Measurements from ENCODE around the gene FAM210B. TPM values are rescaled to one million over a fixed set of nuclear protein-coding genes. Genes with fewer than 3 reads are reported as not detected.

FAM210B gene
- total RNA-seq, 1 donor from 2014 or later, result 36.4 TPM

DNA sequence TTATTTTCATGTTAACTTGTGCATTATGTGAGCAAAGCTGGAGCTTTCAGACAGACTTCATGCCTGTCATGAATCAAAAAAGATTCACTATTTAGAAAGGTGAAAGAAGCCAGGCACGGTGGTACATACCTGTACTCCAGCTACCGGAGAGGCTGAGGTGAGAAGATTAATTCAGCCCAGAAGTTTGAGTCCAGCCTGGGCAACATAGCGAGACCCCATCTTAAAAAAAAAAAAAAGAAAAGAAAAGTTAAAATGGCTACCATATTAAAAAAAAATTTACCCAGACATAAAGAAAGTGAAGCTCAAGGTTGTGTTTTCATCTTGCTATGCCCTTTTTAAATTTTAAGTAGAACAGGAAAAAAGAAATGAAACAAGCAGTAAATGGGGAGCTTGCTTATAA is 54.2 kb downstream of the FAM210B start:
- TF ChIP-seq CTCF (IDR thresholded peaks at IDR 0.05), result no peak
- Histone ChIP-seq H3K27ac (peak overlapping the region; percentile 85), H3K9me3 (no peaks in the 10 kb centered on the region), H3K4me1 (peaks cover 41% of the 10 kb centered on the region), H3K4me3 (peak overlapping the region; percentile 51), H3K36me3 (peaks cover 5% of the 10 kb centered on the region), H3K27me3 (ENCODE audit: low read depth) (no peaks in the 10 kb centered on the region)
- intact Hi-C loops (cut with DNase I), result no loop called here
- no peak for DNase-seq
- no peak for ATAC-seq

DNA sequence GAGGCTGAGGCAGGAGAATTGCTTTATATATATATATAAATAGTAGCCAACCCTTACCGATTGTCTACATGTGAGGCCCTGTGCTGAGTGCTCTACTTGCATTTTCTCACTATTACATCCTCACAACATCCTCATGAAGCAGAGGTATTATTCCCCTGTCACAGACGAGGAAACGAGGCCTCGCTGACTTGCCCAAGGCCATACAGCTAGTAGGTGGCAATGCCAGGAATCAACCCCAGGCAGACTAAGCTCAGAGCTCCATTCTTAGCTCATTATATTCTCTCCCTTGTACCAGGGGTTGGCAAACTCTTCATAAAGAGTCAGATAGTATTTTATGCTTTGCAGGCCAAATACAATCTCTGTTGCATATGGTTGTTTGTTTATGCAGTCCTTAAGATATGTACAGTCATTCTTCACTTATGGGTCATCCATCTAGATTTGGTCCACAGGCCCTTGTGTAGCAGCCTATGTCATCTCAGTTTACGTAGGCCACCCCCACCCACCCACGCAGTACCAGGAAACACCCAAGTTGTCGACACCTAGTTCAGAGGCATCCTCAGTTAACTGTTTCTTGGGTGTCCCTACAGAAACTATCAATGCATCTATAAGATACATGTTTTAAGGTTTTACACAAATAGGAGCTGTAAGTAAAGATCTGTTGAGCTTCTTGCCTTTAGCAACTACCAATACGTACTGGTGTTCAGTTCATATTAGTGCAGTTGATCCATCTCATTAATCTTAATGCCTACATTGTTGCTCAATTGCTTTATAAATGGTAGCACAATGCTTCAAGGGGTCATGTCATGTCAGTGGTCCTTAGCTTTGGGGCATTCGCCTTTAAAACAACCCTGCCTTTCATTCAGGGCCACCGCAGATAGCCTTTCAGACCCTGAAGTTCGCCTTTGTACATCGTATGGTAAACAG is 56.3 kb downstream of the FAM210B start:
- H3K27ac ChIP-seq, result peak overlapping the region; percentile 53
- H3K27me3 ChIP-seq (ENCODE audit: low read depth), result no peaks in the 10 kb centered on the region
- no peak for ATAC-seq
- H3K36me3 ChIP-seq, result no peaks in the 10 kb centered on the region
- no peak for TF ChIP-seq CTCF (IDR thresholded peaks at IDR 0.05)
- H3K9me3 ChIP-seq, result no peaks in the 10 kb centered on the region
- peak overlapping the region; percentile 51 for H3K4me3 ChIP-seq
- peaks cover 57% of the 10 kb centered on the region for H3K4me1 ChIP-seq
- DNase-seq, result no peak
- intact Hi-C loops (cut with DNase I), result no loop called here

GRCh38 chr20:56417402-56417801 is 58.6 kb downstream of the FAM210B start:
- no peak for ATAC-seq
- intact Hi-C loops (cut with DNase I), result no loop called here
- TF ChIP-seq CTCF (IDR thresholded peaks at IDR 0.05), result no peak
- no peaks in the 10 kb centered on the region for H3K36me3 ChIP-seq
- H3K27ac ChIP-seq, result peak overlapping the region; percentile 78
- no peak for DNase-seq
- H3K9me3 ChIP-seq, result no peaks in the 10 kb centered on the region
- H3K27me3 ChIP-seq (ENCODE audit: low read depth), result no peaks in the 10 kb centered on the region
- peaks cover 61% of the 10 kb centered on the region for H3K4me1 ChIP-seq
- H3K4me3 ChIP-seq, result peak overlapping the region; percentile 25

DNA sequence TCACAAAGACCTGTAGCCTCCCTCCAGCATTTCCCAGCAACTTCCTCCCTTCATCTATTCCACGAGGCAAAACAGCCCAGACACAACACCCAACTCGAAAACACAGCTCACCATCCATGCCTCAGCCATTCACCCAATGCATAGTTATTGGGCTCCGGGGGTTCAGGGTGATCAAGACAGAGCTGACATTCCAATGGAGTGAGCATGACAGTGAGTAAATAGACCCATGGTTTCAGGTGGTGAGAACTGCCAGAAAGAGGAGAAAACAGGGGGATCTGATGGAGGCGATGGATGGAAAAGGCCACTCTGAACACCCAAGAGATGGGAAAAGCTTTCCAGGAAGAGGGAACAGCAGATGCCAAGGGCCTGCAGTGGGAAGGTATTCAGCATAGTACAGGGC is 59.1 kb downstream of the FAM210B start:
- DNase-seq (no peak), ATAC-seq (no peak)
- H3K9me3 ChIP-seq, result no peaks in the 10 kb centered on the region
- peaks cover 61% of the 10 kb centered on the region for H3K4me1 ChIP-seq
- peak overlapping the region; percentile 78 for H3K27ac ChIP-seq
- TF ChIP-seq CTCF (IDR thresholded peaks at IDR 0.05), result no peak
- intact Hi-C loops (cut with DNase I), result no loop called here
- H3K36me3 ChIP-seq, result no peaks in the 10 kb centered on the region
- H3K27me3 ChIP-seq (ENCODE audit: low read depth), result no peaks in the 10 kb centered on the region
- H3K4me3 ChIP-seq, result peak overlapping the region; percentile 25

Other genes with a start within 250 kb of the FAM210B start
- not detected for gene MC3R, start 110.2 kb upstream of the FAM210B start, total RNA-seq
- 2.5 TPM for gene AURKA, start 33.2 kb downstream of the FAM210B start, total RNA-seq
- gene CSTF1, start 33.7 kb downstream of the FAM210B start, total RNA-seq, result 24.4 TPM
- 23.9 TPM for gene CASS4, start 53.3 kb downstream of the FAM210B start, total RNA-seq
- gene RTF2, start 109.7 kb downstream of the FAM210B start, total RNA-seq, result 68.6 TPM
- gene FAM209A, start 165.8 kb downstream of the FAM210B start, total RNA-seq, result 0.71 TPM
- 0.59 TPM for gene FAM209B, start 174.3 kb downstream of the FAM210B start, total RNA-seq